ENCODE data around the gene KSR1. TPM values are rescaled to one million over a fixed set of nuclear protein-coding genes. Genes with fewer than 3 reads are reported as not detected.

KSR1 gene
- total RNA-seq, 1 donor from 2014 or later: 60.6 TPM

- H3K27ac Mint-ChIP-seq (ENCODE audit: unreplicated experiment): no peak overlapping the region
- peaks cover 65% of the 10 kb centered on the region for H3K4me1 Mint-ChIP-seq (ENCODE audit: low read depth)
- H3K4me3 Mint-ChIP-seq (ENCODE audit: unreplicated experiment): no peak overlapping the region
These were observed 82.9 kb downstream of the KSR1 start for GRCh38 chr17:27539152-27539551.

GRCh38 chr17:27539794-27540317, 83.6 kb downstream of the KSR1 start:
- Mint-ChIP-seq H3K9me3 (ENCODE audit: low read depth) (no peaks in the 10 kb centered on the region), H3K36me3 (ENCODE audit: low read depth) (no peaks in the 10 kb centered on the region), H3K4me1 (ENCODE audit: low read depth) (peaks cover 63% of the 10 kb centered on the region), H3K4me3 (ENCODE audit: unreplicated experiment) (no peak overlapping the region), H3K27ac (ENCODE audit: unreplicated experiment) (peak overlapping the region; percentile 94), H3K27me3 (ENCODE audit: low read depth) (no peaks in the 10 kb centered on the region)
- no peak for DNase-seq (ENCODE audit: low spot score)
- TF ChIP-seq CTCF (IDR thresholded peaks at IDR 0.05): no peak

More at GRCh38 chr17:27539152-27539551, 82.9 kb downstream of the KSR1 start:
- Mint-ChIP-seq H3K27me3 (ENCODE audit: low read depth) (no peaks in the 10 kb centered on the region), H3K36me3 (ENCODE audit: low read depth) (no peaks in the 10 kb centered on the region), H3K9me3 (ENCODE audit: low read depth) (no peaks in the 10 kb centered on the region)
- peak; percentile 54 for DNase-seq (ENCODE audit: low spot score)
- TF ChIP-seq CTCF (IDR thresholded peaks at IDR 0.05): no peak

- H3K9me3 Mint-ChIP-seq (ENCODE audit: low read depth): no peaks in the 10 kb centered on the region
- H3K27ac Mint-ChIP-seq (ENCODE audit: unreplicated experiment): peak overlapping the region; percentile 94
- no peaks in the 10 kb centered on the region for H3K36me3 Mint-ChIP-seq (ENCODE audit: low read depth)
- DNase-seq (ENCODE audit: low spot score): peak; percentile 86
- no peaks in the 10 kb centered on the region for H3K27me3 Mint-ChIP-seq (ENCODE audit: low read depth)
- H3K4me3 Mint-ChIP-seq (ENCODE audit: unreplicated experiment): no peak overlapping the region
- H3K4me1 Mint-ChIP-seq (ENCODE audit: low read depth): peaks cover 63% of the 10 kb centered on the region
- no peak for TF ChIP-seq CTCF (IDR thresholded peaks at IDR 0.05)
These were observed 84.3 kb downstream of the KSR1 start for GRCh38 chr17:27540318-27541101.

GRCh38 chr17:27541301-27542023, 85.2 kb downstream of the KSR1 start:
- no peaks in the 10 kb centered on the region for H3K36me3 Mint-ChIP-seq (ENCODE audit: low read depth)
- H3K27me3 Mint-ChIP-seq (ENCODE audit: low read depth): no peaks in the 10 kb centered on the region
- H3K9me3 Mint-ChIP-seq (ENCODE audit: low read depth): no peaks in the 10 kb centered on the region
- no peak for TF ChIP-seq CTCF (IDR thresholded peaks at IDR 0.05)
- peak; percentile 48 for DNase-seq (ENCODE audit: low spot score)
- peak overlapping the region; percentile 94 for H3K27ac Mint-ChIP-seq (ENCODE audit: unreplicated experiment)
- peaks cover 63% of the 10 kb centered on the region for H3K4me1 Mint-ChIP-seq (ENCODE audit: low read depth)
- H3K4me3 Mint-ChIP-seq (ENCODE audit: unreplicated experiment): no peak overlapping the region

- no peak for TF ChIP-seq CTCF (IDR thresholded peaks at IDR 0.05)
- Mint-ChIP-seq H3K4me3 (ENCODE audit: unreplicated experiment) (no peak overlapping the region), H3K27ac (ENCODE audit: unreplicated experiment) (no peak overlapping the region), H3K9me3 (ENCODE audit: low read depth) (no peaks in the 10 kb centered on the region), H3K36me3 (ENCODE audit: low read depth) (no peaks in the 10 kb centered on the region), H3K4me1 (ENCODE audit: low read depth) (peaks cover 70% of the 10 kb centered on the region), H3K27me3 (ENCODE audit: low read depth) (no peaks in the 10 kb centered on the region)
- DNase-seq (ENCODE audit: low spot score): peak; percentile 62
These were observed 86.7 kb downstream of the KSR1 start for GRCh38 chr17:27542841-27543463.
